Kidney capillary endothelial cell (primary cell): ENCODE data around the gene CFTR.
A peak's percentile ranks its signal among the peaks of the same experiment; 100 is the strongest.

ENCODE experiments used
- DNase-seq: peaks from one replicate; pipeline ENCODE4 v3.0.0-alpha.2; 2018; ENCODE audit warnings: low spot score

CFTR gene

GRCh38 chr7:117588352-117588794 lies 108.5 kb downstream of the CFTR start:
- no peak for DNase-seq

GRCh38 chr7:117590191-117590590 lies 110.4 kb downstream of the CFTR start:
- no peak for DNase-seq

- no peak for DNase-seq
Measured at GRCh38 chr7:117592011-117592635, 112.3 kb downstream of the CFTR start.

GRCh38 chr7:117596134-117596533 lies 116.3 kb downstream of the CFTR start:
- no peak for DNase-seq

GRCh38 chr7:117597755-117598154 lies 117.9 kb downstream of the CFTR start:
- no peak for DNase-seq

GRCh38 chr7:117600911-117601310 lies 121.1 kb downstream of the CFTR start:
- peak; percentile 50 for DNase-seq

GRCh38 chr7:117603627-117604026 lies 123.8 kb downstream of the CFTR start:
- no peak for DNase-seq

GRCh38 chr7:117605712-117606111 lies 125.9 kb downstream of the CFTR start:
- no peak for DNase-seq

GRCh38 chr7:117606132-117606531 lies 126.3 kb downstream of the CFTR start:
- no peak for DNase-seq

GRCh38 chr7:117610396-117610795 lies 130.6 kb downstream of the CFTR start:
- no peak for DNase-seq

GRCh38 chr7:117612637-117613036 lies 132.8 kb downstream of the CFTR start:
- no peak for DNase-seq

- DNase-seq = no peak
Measured at GRCh38 chr7:117616694-117617093, 136.9 kb downstream of the CFTR start.

GRCh38 chr7:117619681-117620080 lies 139.9 kb downstream of the CFTR start:
- DNase-seq = no peak

GRCh38 chr7:117621075-117621618 lies 141.3 kb downstream of the CFTR start:
- DNase-seq = no peak

- no peak for DNase-seq
Measured at GRCh38 chr7:117623606-117624005, 143.8 kb downstream of the CFTR start.

GRCh38 chr7:117630501-117630900 lies 150.7 kb downstream of the CFTR start:
- DNase-seq = no peak

GRCh38 chr7:117630907-117631564 lies 151.2 kb downstream of the CFTR start:
- no peak for DNase-seq

GRCh38 chr7:117631652-117632051 lies 151.8 kb downstream of the CFTR start:
- DNase-seq = no peak

GRCh38 chr7:117637937-117638336 lies 158.1 kb downstream of the CFTR start:
- DNase-seq = no peak

GRCh38 chr7:117639966-117640365 lies 160.1 kb downstream of the CFTR start:
- no peak for DNase-seq

- no peak for DNase-seq
Measured at GRCh38 chr7:117640465-117640864, 160.6 kb downstream of the CFTR start.

- peak; percentile 19 for DNase-seq
Measured at GRCh38 chr7:117645481-117646165, 165.8 kb downstream of the CFTR start.
